HG03139 (cell line): Measurements from ENCODE around the gene HEXIM2.
"Not testable (repeated sequence)": the region's sequence is repeated elsewhere in the genome, so short reads cannot be mapped to it uniquely, and the experiment has no call there.

Experiments
- ATAC-seq: cut with Tn5 transposase; IDR thresholded peaks from one replicate; pipeline ENCODE4 v1.9.1; 2021; ENCODE audit not compliant: unreplicated experiment

HEXIM2 gene

GRCh38 chr17:45168991-45169752, 7.5 kb downstream of the HEXIM2 start:
- ATAC-seq: no peak

- ATAC-seq: no peak
These were observed 8.7 kb downstream of the HEXIM2 start for GRCh38 chr17:45170280-45170930.

- ATAC-seq: no peak
These were observed 9.3 kb downstream of the HEXIM2 start for GRCh38 chr17:45170931-45171337.

GRCh38 chr17:45171338-45172231, 9.9 kb downstream of the HEXIM2 start:
- no peak for ATAC-seq

- ATAC-seq: no peak
These were observed 10.5 kb downstream of the HEXIM2 start for GRCh38 chr17:45172232-45172540.

GRCh38 chr17:45172541-45173286, 11.0 kb downstream of the HEXIM2 start:
- ATAC-seq: no peak

GRCh38 chr17:45175759-45176115, 14.1 kb downstream of the HEXIM2 start:
- no peak for ATAC-seq

GRCh38 chr17:45177563-45177962, 15.9 kb downstream of the HEXIM2 start:
- ATAC-seq: no peak

GRCh38 chr17:45184144-45184543, 22.5 kb downstream of the HEXIM2 start:
- no peak for ATAC-seq

GRCh38 chr17:45186801-45187354, 25.2 kb downstream of the HEXIM2 start:
- ATAC-seq: no peak

- ATAC-seq: no peak
These were observed 27.3 kb downstream of the HEXIM2 start for GRCh38 chr17:45189009-45189408.

GRCh38 chr17:45190503-45191255, 29.0 kb downstream of the HEXIM2 start:
- ATAC-seq: no peak

- ATAC-seq: no peak
These were observed 33.7 kb downstream of the HEXIM2 start for GRCh38 chr17:45195424-45195823.

- ATAC-seq: no peak
These were observed 35.4 kb downstream of the HEXIM2 start for GRCh38 chr17:45197108-45197507.

- peak; percentile 75 for ATAC-seq
These were observed 36.1 kb downstream of the HEXIM2 start for GRCh38 chr17:45197555-45198334.

GRCh38 chr17:45200701-45201100, 39.0 kb downstream of the HEXIM2 start:
- no peak for ATAC-seq

GRCh38 chr17:45201457-45201856, 39.8 kb downstream of the HEXIM2 start:
- ATAC-seq: no peak

GRCh38 chr17:45201880-45202279, 40.2 kb downstream of the HEXIM2 start:
- not testable (repeated sequence) for ATAC-seq

- ATAC-seq: no peak
These were observed 57.4 kb downstream of the HEXIM2 start for GRCh38 chr17:45218895-45219661.
